GM19239 (cell line): ENCODE data around the gene PLCB1.

Experiments
- DNase-seq: peaks from one replicate; pipeline ENCODE4 v3.0.0; 2011; ENCODE audit warnings: low spot score; ENCODE audit not compliant: insufficient read length
- FAIRE-seq: peaks from 2 replicates; lab custom pipeline; 2011; peaks lifted over from hg19 to GRCh38; lab: Jason Lieb, UNC

The PLCB1 gene

GRCh38 chr20:8657664-8658063, 525.6 kb downstream of the PLCB1 start:
- DNase-seq (no peak), FAIRE-seq (no peak)

- DNase-seq = no peak
- no peak for FAIRE-seq
Observed at GRCh38 chr20:8658103-8658502, 526.0 kb downstream of the PLCB1 start.

GRCh38 chr20:8661229-8661952, 529.3 kb downstream of the PLCB1 start:
- FAIRE-seq (no peak), DNase-seq (no peak)

- FAIRE-seq = no peak
- no peak for DNase-seq
Observed at GRCh38 chr20:8662433-8662954, 530.4 kb downstream of the PLCB1 start.

GRCh38 chr20:8663424-8663823, 531.4 kb downstream of the PLCB1 start:
- no peak for DNase-seq
- no peak for FAIRE-seq

GRCh38 chr20:8664778-8665177, 532.7 kb downstream of the PLCB1 start:
- FAIRE-seq (no peak), DNase-seq (no peak)

- FAIRE-seq (no peak), DNase-seq (no peak)
Observed at GRCh38 chr20:8667306-8667705, 535.2 kb downstream of the PLCB1 start.

- DNase-seq (no peak), FAIRE-seq (no peak)
Observed at GRCh38 chr20:8670207-8670892, 538.3 kb downstream of the PLCB1 start.

- DNase-seq (no peak), FAIRE-seq (no peak)
Observed at GRCh38 chr20:8670893-8671215, 538.8 kb downstream of the PLCB1 start.

- FAIRE-seq (no peak), DNase-seq (no peak)
Observed at GRCh38 chr20:8671370-8671961, 539.4 kb downstream of the PLCB1 start.

- DNase-seq (no peak), FAIRE-seq (no peak)
Observed at GRCh38 chr20:8673116-8673515, 541.0 kb downstream of the PLCB1 start.

- FAIRE-seq (no peak), DNase-seq (no peak)
Observed at GRCh38 chr20:8675896-8676295, 543.8 kb downstream of the PLCB1 start.

- no peak for FAIRE-seq
- DNase-seq = no peak
Observed at GRCh38 chr20:8678098-8678776, 546.2 kb downstream of the PLCB1 start.

- no peak for FAIRE-seq
- DNase-seq = no peak
Observed at GRCh38 chr20:8689337-8689736, 557.3 kb downstream of the PLCB1 start.

GRCh38 chr20:8690074-8690473, 558.0 kb downstream of the PLCB1 start:
- FAIRE-seq (no peak), DNase-seq (no peak)

GRCh38 chr20:8693709-8694108, 561.6 kb downstream of the PLCB1 start:
- FAIRE-seq (no peak), DNase-seq (no peak)

GRCh38 chr20:8700756-8701155, 568.7 kb downstream of the PLCB1 start:
- no peak for FAIRE-seq
- no peak for DNase-seq

- DNase-seq (no peak), FAIRE-seq (no peak)
Observed at GRCh38 chr20:8706961-8707700, 575.1 kb downstream of the PLCB1 start.

- FAIRE-seq = no peak
- DNase-seq = no peak
Observed at GRCh38 chr20:8709627-8710026, 577.6 kb downstream of the PLCB1 start.

GRCh38 chr20:8711501-8711900, 579.4 kb downstream of the PLCB1 start:
- DNase-seq (no peak), FAIRE-seq (no peak)
